CD1c-positive myeloid dendritic cell (primary cell): ENCODE data around the gene EXOC4.
A peak's percentile ranks its signal among the peaks of the same experiment; 100 is the strongest.

ENCODE experiments used
- DNase-seq: peaks from one replicate; pipeline ENCODE4 v3.0.0-alpha.2; 2016; ENCODE audit errors: extremely low spot score

The EXOC4 gene

GRCh38 chr7:133364959-133365690 lies 112.2 kb downstream of the EXOC4 start:
- DNase-seq = no peak

GRCh38 chr7:133365917-133366316 lies 113.0 kb downstream of the EXOC4 start:
- DNase-seq = no peak

- no peak for DNase-seq
These were observed 114.7 kb downstream of the EXOC4 start for GRCh38 chr7:133367561-133367960.

GRCh38 chr7:133369130-133369529 lies 116.3 kb downstream of the EXOC4 start:
- DNase-seq = no peak

- DNase-seq = no peak
These were observed 118.7 kb downstream of the EXOC4 start for GRCh38 chr7:133371616-133372015.

GRCh38 chr7:133372337-133372736 lies 119.5 kb downstream of the EXOC4 start:
- DNase-seq = no peak

GRCh38 chr7:133376514-133376913 lies 123.6 kb downstream of the EXOC4 start:
- no peak for DNase-seq

GRCh38 chr7:133381965-133382364 lies 129.1 kb downstream of the EXOC4 start:
- DNase-seq = no peak

- no peak for DNase-seq
These were observed 130.1 kb downstream of the EXOC4 start for GRCh38 chr7:133382775-133383559.

GRCh38 chr7:133386205-133386604 lies 133.3 kb downstream of the EXOC4 start:
- no peak for DNase-seq

GRCh38 chr7:133389727-133390126 lies 136.8 kb downstream of the EXOC4 start:
- DNase-seq = no peak

- DNase-seq = no peak
These were observed 138.3 kb downstream of the EXOC4 start for GRCh38 chr7:133391206-133391605.

- DNase-seq = no peak
These were observed 141.5 kb downstream of the EXOC4 start for GRCh38 chr7:133394369-133394768.

GRCh38 chr7:133395551-133395950 lies 142.7 kb downstream of the EXOC4 start:
- DNase-seq = no peak

- peak; percentile 49 for DNase-seq
These were observed 145.6 kb downstream of the EXOC4 start for GRCh38 chr7:133398506-133398905.

- DNase-seq = no peak
These were observed 148.3 kb downstream of the EXOC4 start for GRCh38 chr7:133401225-133401624.

- no peak for DNase-seq
These were observed 155.3 kb downstream of the EXOC4 start for GRCh38 chr7:133408212-133408611.

- no peak for DNase-seq
These were observed 156.5 kb downstream of the EXOC4 start for GRCh38 chr7:133409421-133409820.

- no peak for DNase-seq
These were observed 157.1 kb downstream of the EXOC4 start for GRCh38 chr7:133409966-133410365.

GRCh38 chr7:133411395-133411794 lies 158.5 kb downstream of the EXOC4 start:
- no peak for DNase-seq

GRCh38 chr7:133412942-133413341 lies 160.1 kb downstream of the EXOC4 start:
- no peak for DNase-seq

- DNase-seq = no peak
These were observed 166.2 kb downstream of the EXOC4 start for GRCh38 chr7:133419041-133419440.

GRCh38 chr7:133423618-133424017 lies 170.7 kb downstream of the EXOC4 start:
- no peak for DNase-seq
